K562 (cell line): Measurements from ENCODE around the gene ZEB2. TPM values are rescaled to one million over a fixed set of nuclear protein-coding genes. Genes with fewer than 3 reads are reported as not detected.

Experiments used
- E2F3 ChIP-seq: fragments of 250-450 bp; sonication (Bioruptor Pico); IDR thresholded peaks from 2 replicates; pipeline ENCODE4 v1.4.0; 2020; ENCODE audit warnings: mild to moderate bottlenecking
- EHMT2 ChIP-seq: fragments of 450-650 bp; IDR thresholded peaks from 2 replicates; pipeline ENCODE4 v1.6.1; 2018; ENCODE audit warnings: antibody characterized with exemption
- HSF4 ChIP-seq: fragments of 250-450 bp; sonication (Bioruptor Pico); IDR thresholded peaks from 2 replicates; pipeline ENCODE4 v2.1.2; 2022; ENCODE audit warnings: mild to moderate bottlenecking, moderate library complexity, borderline replicate concordance
- KDM5B ChIP-seq: fragments of 200-600 bp; sonication (generic); IDR thresholded peaks from 2 replicates; pipeline ENCODE4 v1.6.1; 2012; ENCODE audit warnings: low read depth, mild to moderate bottlenecking, moderate library complexity, low read length, control low read depth, inconsistent platforms; ENCODE audit not compliant: insufficient replicate concordance
- LCOR ChIP-seq: sonication (generic); formaldehyde crosslinking; IDR thresholded peaks from 2 replicates; pipeline ENCODE4 v1.8.0; 2022; ENCODE audit warnings: mild to moderate bottlenecking, missing genetic modification reagents
- MEIS2 ChIP-seq: fragments of 450-650 bp; IDR thresholded peaks from 2 replicates; pipeline ENCODE4 v1.6.1; 2014; ENCODE audit warnings: mild to moderate bottlenecking; ENCODE audit not compliant: partially characterized antibody
- POLR2AphosphoS5 ChIP-seq: IDR thresholded peaks from 2 replicates; pipeline ENCODE4 v1.6.1; 2011; ENCODE audit warnings: mild to moderate bottlenecking, low read depth, low read length, moderate library complexity; ENCODE audit not compliant: control insufficient read depth, insufficient read depth
- RFX7 ChIP-seq: fragments of 250-450 bp; sonication (Bioruptor Pico); IDR thresholded peaks from 2 replicates; pipeline ENCODE4 v1.5.1; 2021; ENCODE audit warnings: mild to moderate bottlenecking
- SMARCB1 ChIP-seq: IDR thresholded peaks from 2 replicates; pipeline ENCODE4 v1.6.1; 2011; ENCODE audit warnings: improper control_type of control experiment, low read depth; ENCODE audit not compliant: insufficient read length
- SREBF1 ChIP-seq: fragments of 150-350 bp; IDR thresholded peaks from 2 replicates; pipeline ENCODE4 v1.6.1; 2014; ENCODE audit warnings: antibody characterized with exemption, low read depth, low read length, borderline replicate concordance
- TAL1 ChIP-seq: fragments of 450-650 bp; IDR thresholded peaks from 2 replicates; pipeline ENCODE4 v1.6.1; 2016; ENCODE audit warnings: mild to moderate bottlenecking
- ZFP30 ChIP-seq: fragments of 250-450 bp; sonication (Bioruptor Pico); IDR thresholded peaks from 2 replicates; pipeline ENCODE4 v1.8.0; 2022; ENCODE audit warnings: moderate library complexity, mild to moderate bottlenecking, inconsistent platforms, borderline replicate concordance
- ZKSCAN1 ChIP-seq: fragments of 150-350 bp; IDR thresholded peaks from 2 replicates; pipeline ENCODE4 v1.6.1; 2016; ENCODE audit warnings: low read depth, low read length
- ZNF134 ChIP-seq: fragments of 250-450 bp; sonication (Bioruptor Pico); conservative IDR thresholded peaks from 2 replicates; pipeline ENCODE4 v1.4.0; 2020
- ZNF507 ChIP-seq: conservative IDR thresholded peaks from 2 replicates; pipeline ENCODE4 v1.6.1; 2017; ENCODE audit warnings: missing genetic modification characterization, missing compliant biosample characterization
- ZNF79 ChIP-seq: fragments of 250-450 bp; sonication (Bioruptor Pico); IDR thresholded peaks from 2 replicates; pipeline ENCODE4 v1.4.0; 2020; ENCODE audit warnings: low read depth, mild to moderate bottlenecking, moderate library complexity
- ZSCAN32 ChIP-seq: fragments of 450-650 bp; formaldehyde crosslinking; IDR thresholded peaks from 2 replicates; pipeline ENCODE4 v1.4.0; 2020; ENCODE audit warnings: mild to moderate bottlenecking, moderate library complexity
- polyA plus RNA-seq, 8 experiments: library from polyadenylated mRNA; depleted of rRNA in 4 of 8; stranded (reverse) in 5 of 8; unstranded in 3 of 8; fragments of >200 nt; fragmentation: Nextera tagmentation in 2 of 8; fragmentation: Illumina TruSeq in 1 of 8; extraction: Ambion mirVana in 2 of 8; extraction: Trizol in 1 of 8; gene quantifications; 2 replicates each; pipeline versions ENCODE4 v1.2.1 to v1.2.3, GENCODE V29; 2011 to 2014; ENCODE audit warnings: inconsistent platforms in 1 of 8, missing spikeins in 1 of 8
- total RNA-seq, 7 experiments: library from RNA; depleted of rRNA in 6 of 7; stranded (reverse); fragments of >200 nt in 6 of 7; fragmentation: Illumina TruSeq in 2 of 7; extraction: Trizol in 2 of 7; gene quantifications; 2 replicates each; pipeline versions ENCODE4 v1.2.1 to v1.2.3, GENCODE V29; 2011 to 2021; ENCODE audit warnings: low replicate concordance in 1 of 7
- TF ChIP-seq, protein P1 (sequence below), 3 experiments: fragments of 200-800 bp in 1 of 3; fragments of 250-450 bp in 1 of 3; fragments of 450-650 bp in 1 of 3; sonication (Bioruptor Pico) in 1 of 3; sonication (Bioruptor generic) in 1 of 3; formaldehyde crosslinking in 1 of 3; IDR thresholded peaks; 2 replicates each; pipeline versions ENCODE4 v1.6.1 to v1.8.0; 2016 to 2022; ENCODE audit warnings: mild to moderate bottlenecking in 2 of 3, missing genetic modification characterization in 2 of 3, missing compliant biosample characterization in 1 of 3, moderate library complexity in 1 of 3
- TF ChIP-seq, protein P2 (sequence below): fragments of 450-650 bp; formaldehyde crosslinking; IDR thresholded peaks from 2 replicates; pipeline ENCODE4 v1.4.0; 2022; ENCODE audit warnings: missing genetic modification characterization
- TF ChIP-seq, protein P3 (sequence below): fragments of 250-450 bp; sonication (Bioruptor Pico); IDR thresholded peaks from 2 replicates; pipeline ENCODE4 v1.8.0; 2022; ENCODE audit warnings: moderate library complexity, mild to moderate bottlenecking, inconsistent platforms

ZEB2 gene
- total and polyA plus RNA-seq, 9 of the 15 experiments (the other 6 are each of a cell fraction or from before 2014, with no cell fraction given) = 15.1 to 113 (median 72.3) TPM

DNA sequence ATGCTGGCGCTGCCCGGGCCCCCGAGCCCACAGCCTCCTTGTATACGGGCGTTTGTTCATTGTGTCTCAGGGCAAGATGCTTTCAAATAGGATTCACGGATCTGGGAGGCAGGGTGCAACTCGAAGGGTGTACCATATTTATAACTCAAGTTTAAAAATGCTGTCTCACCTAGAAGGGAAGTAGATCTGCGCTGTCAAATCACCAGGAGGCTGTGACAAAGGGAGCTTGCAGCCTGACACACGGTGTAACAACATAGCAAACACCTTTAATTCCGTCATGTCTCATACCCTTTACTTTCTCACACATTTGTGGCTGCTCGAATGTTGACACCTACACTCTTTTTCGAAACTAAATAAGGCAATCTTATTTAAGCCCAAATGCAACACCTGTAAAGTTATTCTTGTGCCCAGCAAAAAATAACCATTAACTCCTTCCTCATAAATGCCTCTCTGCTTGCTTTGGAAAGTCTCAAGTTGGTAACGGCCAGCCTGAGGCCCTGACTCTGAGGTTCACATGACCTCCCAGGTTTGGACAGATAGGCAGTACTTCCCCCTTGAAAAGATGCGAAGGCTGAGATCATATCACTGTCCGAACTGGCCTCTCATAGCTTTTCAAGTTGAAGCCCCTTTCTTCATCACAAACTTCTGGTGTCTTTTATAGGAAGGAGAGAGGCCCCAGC, 11.6 kb downstream of the ZEB2 start (continued):
- TF ChIP-seq, protein P1, sequence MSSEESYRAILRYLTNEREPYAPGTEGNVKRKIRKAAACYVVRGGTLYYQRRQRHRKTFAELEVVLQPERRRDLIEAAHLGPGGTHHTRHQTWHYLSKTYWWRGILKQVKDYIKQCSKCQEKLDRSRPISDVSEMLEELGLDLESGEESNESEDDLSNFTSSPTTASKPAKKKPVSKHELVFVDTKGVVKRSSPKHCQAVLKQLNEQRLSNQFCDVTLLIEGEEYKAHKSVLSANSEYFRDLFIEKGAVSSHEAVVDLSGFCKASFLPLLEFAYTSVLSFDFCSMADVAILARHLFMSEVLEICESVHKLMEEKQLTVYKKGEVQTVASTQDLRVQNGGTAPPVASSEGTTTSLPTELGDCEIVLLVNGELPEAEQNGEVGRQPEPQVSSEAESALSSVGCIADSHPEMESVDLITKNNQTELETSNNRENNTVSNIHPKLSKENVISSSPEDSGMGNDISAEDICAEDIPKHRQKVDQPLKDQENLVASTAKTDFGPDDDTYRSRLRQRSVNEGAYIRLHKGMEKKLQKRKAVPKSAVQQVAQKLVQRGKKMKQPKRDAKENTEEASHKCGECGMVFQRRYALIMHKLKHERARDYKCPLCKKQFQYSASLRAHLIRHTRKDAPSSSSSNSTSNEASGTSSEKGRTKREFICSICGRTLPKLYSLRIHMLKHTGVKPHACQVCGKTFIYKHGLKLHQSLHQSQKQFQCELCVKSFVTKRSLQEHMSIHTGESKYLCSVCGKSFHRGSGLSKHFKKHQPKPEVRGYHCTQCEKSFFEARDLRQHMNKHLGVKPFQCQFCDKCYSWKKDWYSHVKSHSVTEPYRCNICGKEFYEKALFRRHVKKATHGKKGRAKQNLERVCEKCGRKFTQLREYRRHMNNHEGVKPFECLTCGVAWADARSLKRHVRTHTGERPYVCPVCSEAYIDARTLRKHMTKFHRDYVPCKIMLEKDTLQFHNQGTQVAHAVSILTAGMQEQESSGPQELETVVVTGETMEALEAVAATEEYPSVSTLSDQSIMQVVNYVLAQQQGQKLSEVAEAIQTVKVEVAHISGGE (CRISPR knock-in tag; IDR thresholded peaks at IDR 0.05) = no peak
- TF ChIP-seq ZFP30 (no peak), E2F3 (CRISPR knock-in tag) (no peak), POLR2AphosphoS5 (peak; percentile 60; the same call in 1 of the 2 replicates), SMARCB1 (no peak), ZSCAN32 (CRISPR knock-in tag) (no peak), HSF4 (CRISPR knock-in tag) (no peak), EHMT2 (no peak), RFX7 (CRISPR knock-in tag) (no peak), TAL1 (no peak), KDM5B (no peak), MEIS2 (no peak), ZNF507 (tag) (no peak), ZNF79 (CRISPR knock-in tag) (no peak), LCOR (0 out of 2 replicates have a peak, but pooled peaks have one; percentile 22), ZNF134 (CRISPR knock-in tag) (no peak), ZKSCAN1 (no peak), SREBF1 (no peak)
- TF ChIP-seq, protein P2, sequence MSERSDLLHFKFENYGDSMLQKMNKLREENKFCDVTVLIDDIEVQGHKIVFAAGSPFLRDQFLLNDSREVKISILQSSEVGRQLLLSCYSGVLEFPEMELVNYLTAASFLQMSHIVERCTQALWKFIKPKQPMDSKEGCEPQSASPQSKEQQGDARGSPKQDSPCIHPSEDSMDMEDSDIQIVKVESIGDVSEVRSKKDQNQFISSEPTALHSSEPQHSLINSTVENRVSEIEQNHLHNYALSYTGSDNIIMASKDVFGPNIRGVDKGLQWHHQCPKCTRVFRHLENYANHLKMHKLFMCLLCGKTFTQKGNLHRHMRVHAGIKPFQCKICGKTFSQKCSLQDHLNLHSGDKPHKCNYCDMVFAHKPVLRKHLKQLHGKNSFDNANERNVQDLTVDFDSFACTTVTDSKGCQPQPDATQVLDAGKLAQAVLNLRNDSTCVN (CRISPR knock-in tag) = no peak
- TF ChIP-seq, protein P3, sequence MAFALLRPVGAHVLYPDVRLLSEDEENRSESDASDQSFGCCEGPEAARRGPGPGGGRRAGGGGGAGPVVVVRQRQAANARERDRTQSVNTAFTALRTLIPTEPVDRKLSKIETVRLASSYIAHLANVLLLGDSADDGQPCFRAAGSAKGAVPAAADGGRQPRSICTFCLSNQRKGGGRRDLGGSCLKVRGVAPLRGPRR (CRISPR knock-in tag) = no peak
- TF ChIP-seq, all 486 proteins: peak for 49
